NCI-H146 treated with DMSO at 0.1 percent for 48 hours (cell line): ENCODE data around the gene SYCE3.
A peak's percentile ranks its signal among the peaks of the same experiment; 100 is the strongest.

ENCODE experiments used
- DNase-seq: peaks from one replicate; lab custom pipeline; 2025; ENCODE audit not compliant: unreplicated experiment; lab: John Stamatoyannopoulos, UW

SYCE3 gene

GRCh38 chr22:50600967-50601668, 38.4 kb upstream of the SYCE3 start:
- no peak for DNase-seq

GRCh38 chr22:50600538-50600937, 37.8 kb upstream of the SYCE3 start, which contains the start of gene MAPK8IP2:
TSS of gene MAPK8IP2 (plus strand) at chr22:50600793. CDS start at chr22:50600819, 26 bp downstream.
- no peak for DNase-seq

GRCh38 chr22:50599816-50600455, 37.2 kb upstream of the SYCE3 start:
- DNase-seq, result no peak

- no peak for DNase-seq
Measured at GRCh38 chr22:50597097-50597496, 34.4 kb upstream of the SYCE3 start.

- no peak for DNase-seq
Measured at GRCh38 chr22:50595189-50595588, 32.5 kb upstream of the SYCE3 start.

- DNase-seq, result no peak
Measured at GRCh38 chr22:50587407-50587806, 24.7 kb upstream of the SYCE3 start.

- DNase-seq, result no peak
Measured at GRCh38 chr22:50586416-50586815, 23.7 kb upstream of the SYCE3 start.

GRCh38 chr22:50585781-50586180, 23.1 kb upstream of the SYCE3 start:
- DNase-seq, result no peak

GRCh38 chr22:50585238-50585637, 22.5 kb upstream of the SYCE3 start:
- no peak for DNase-seq

- no peak for DNase-seq
Measured at GRCh38 chr22:50584106-50585096, 21.7 kb upstream of the SYCE3 start.

- no peak for DNase-seq
Measured at GRCh38 chr22:50583294-50583861, 20.7 kb upstream of the SYCE3 start.

- DNase-seq, result peak; percentile 93
Measured at GRCh38 chr22:50582493-50583293, 20.0 kb upstream of the SYCE3 start, which contains the start of gene CHKB. TSS of gene CHKB (minus strand) at chr22:50582849. CDS start at chr22:50582781, 68 bp downstream.

- DNase-seq, result no peak
Measured at GRCh38 chr22:50581950-50582492, 19.3 kb upstream of the SYCE3 start.

GRCh38 chr22:50581031-50581949, 18.6 kb upstream of the SYCE3 start:
- DNase-seq, result no peak

GRCh38 chr22:50579752-50580151, 17.0 kb upstream of the SYCE3 start:
- no peak for DNase-seq

GRCh38 chr22:50578776-50579310, 16.1 kb upstream of the SYCE3 start:
- no peak for DNase-seq

- DNase-seq, result no peak
Measured at GRCh38 chr22:50577987-50578775, 15.5 kb upstream of the SYCE3 start, which contains the start of gene CPT1B. TSS of gene CPT1B (minus strand) at chr22:50578427. CDS start at chr22:50577915, 512 bp downstream.

- no peak for DNase-seq
Measured at GRCh38 chr22:50577697-50577986, 14.9 kb upstream of the SYCE3 start.
